Fibroblast of the aortic adventitia (primary cell): ENCODE measurements around the gene NT5C2. TPM values are rescaled to one million over a fixed set of nuclear protein-coding genes. Genes with fewer than 3 reads are reported as not detected.
"Not testable (repeated sequence)": the region's sequence is repeated elsewhere in the genome, so short reads cannot be mapped to it uniquely, and the experiment has no call there.

Experiments used
- DNase-seq: peaks from one replicate; pipeline ENCODE4 v3.0.0-alpha.2; 2010; ENCODE audit warnings: low read depth
- H3K4me3 ChIP-seq: 2 replicates; pipeline ENCODE4 v1.5.1; 2011; ENCODE audit warnings: low read depth, mild to moderate bottlenecking, control low read depth, low read length, moderate library complexity
- total RNA-seq: library from RNA; depleted of rRNA; stranded (reverse); fragments of >200 nt; gene quantifications from 2 replicates; pipeline ENCODE4 v1.2.3, GENCODE V29; 2012; ENCODE audit warnings: low replicate concordance
- TF ChIP-seq, protein P1 (sequence below): IDR thresholded peaks from 2 replicates; pipeline ENCODE4 v1.5.1; 2011; ENCODE audit warnings: mild to moderate bottlenecking, low read length, control low read depth, inconsistent platforms; ENCODE audit not compliant: insufficient read depth

Gene NT5C2
- total RNA-seq, 1 donor: 95.2 TPM

DNA sequence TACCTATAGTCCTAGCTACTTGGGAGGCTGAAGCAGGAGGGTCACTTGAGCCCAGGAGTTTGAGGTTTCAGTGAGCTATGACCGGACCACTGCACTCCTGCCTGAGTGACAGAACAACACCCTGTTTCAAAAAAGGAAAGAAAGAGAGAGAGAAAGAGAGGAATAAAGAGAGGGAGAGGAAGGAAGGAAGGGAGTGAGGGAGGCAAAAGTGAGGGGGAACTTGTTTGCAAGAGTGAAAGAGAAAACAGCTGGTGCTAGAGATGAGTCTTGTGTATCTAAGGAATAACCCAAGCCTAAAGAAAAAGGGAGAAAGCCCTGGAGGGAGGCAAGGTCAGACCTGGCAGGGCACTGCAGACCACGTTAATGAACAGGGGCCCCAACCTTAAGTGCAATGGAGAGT lies 4.8 kb upstream of the NT5C2 start:
- TF ChIP-seq, protein P1, sequence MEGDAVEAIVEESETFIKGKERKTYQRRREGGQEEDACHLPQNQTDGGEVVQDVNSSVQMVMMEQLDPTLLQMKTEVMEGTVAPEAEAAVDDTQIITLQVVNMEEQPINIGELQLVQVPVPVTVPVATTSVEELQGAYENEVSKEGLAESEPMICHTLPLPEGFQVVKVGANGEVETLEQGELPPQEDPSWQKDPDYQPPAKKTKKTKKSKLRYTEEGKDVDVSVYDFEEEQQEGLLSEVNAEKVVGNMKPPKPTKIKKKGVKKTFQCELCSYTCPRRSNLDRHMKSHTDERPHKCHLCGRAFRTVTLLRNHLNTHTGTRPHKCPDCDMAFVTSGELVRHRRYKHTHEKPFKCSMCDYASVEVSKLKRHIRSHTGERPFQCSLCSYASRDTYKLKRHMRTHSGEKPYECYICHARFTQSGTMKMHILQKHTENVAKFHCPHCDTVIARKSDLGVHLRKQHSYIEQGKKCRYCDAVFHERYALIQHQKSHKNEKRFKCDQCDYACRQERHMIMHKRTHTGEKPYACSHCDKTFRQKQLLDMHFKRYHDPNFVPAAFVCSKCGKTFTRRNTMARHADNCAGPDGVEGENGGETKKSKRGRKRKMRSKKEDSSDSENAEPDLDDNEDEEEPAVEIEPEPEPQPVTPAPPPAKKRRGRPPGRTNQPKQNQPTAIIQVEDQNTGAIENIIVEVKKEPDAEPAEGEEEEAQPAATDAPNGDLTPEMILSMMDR: no peak
- H3K4me3 ChIP-seq: no peak overlapping the region
- DNase-seq: no peak

DNA sequence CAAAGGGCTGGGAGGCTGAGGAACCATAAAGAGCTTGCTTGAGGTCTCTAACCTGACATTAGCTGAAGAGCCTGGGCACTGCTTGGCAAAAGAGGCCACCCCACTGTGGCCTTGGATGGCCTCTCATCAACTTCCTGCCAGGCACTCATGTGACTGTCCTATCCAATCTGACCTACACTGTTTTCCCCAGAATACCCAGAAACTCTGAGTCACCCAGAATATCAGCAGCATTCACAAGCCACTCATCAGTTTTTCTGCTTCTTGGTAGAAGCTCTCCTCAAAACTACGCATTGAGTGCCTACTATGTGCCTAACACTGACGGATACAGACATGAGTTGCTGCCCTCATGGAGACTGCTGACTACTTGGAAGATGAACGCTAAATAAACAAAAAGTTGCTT lies 4.1 kb upstream of the NT5C2 start:
- TF ChIP-seq, protein P1: no peak
- DNase-seq: peak; percentile 67
- H3K4me3 ChIP-seq: no peak overlapping the region

DNA sequence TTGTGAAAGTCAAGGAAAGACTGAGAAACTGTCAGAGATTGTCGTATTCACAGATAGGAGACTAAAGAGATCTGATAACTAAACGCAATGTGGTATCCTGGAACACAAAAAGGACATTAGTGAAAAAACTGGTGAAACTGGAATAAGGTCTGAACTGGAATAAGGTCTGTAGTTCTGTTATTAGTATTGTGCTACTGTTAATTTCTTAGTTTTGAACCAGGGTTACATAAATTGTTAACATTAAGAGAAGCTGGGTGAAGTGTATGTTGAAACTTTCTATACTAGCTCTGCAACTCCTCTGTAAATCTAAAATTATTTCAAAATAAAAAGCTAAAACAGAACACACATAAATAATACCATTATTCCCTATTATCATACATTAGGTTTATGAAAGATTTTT lies 3.4 kb upstream of the NT5C2 start:
- no peak overlapping the region for H3K4me3 ChIP-seq
- TF ChIP-seq, protein P1: no peak
- no peak for DNase-seq

DNA sequence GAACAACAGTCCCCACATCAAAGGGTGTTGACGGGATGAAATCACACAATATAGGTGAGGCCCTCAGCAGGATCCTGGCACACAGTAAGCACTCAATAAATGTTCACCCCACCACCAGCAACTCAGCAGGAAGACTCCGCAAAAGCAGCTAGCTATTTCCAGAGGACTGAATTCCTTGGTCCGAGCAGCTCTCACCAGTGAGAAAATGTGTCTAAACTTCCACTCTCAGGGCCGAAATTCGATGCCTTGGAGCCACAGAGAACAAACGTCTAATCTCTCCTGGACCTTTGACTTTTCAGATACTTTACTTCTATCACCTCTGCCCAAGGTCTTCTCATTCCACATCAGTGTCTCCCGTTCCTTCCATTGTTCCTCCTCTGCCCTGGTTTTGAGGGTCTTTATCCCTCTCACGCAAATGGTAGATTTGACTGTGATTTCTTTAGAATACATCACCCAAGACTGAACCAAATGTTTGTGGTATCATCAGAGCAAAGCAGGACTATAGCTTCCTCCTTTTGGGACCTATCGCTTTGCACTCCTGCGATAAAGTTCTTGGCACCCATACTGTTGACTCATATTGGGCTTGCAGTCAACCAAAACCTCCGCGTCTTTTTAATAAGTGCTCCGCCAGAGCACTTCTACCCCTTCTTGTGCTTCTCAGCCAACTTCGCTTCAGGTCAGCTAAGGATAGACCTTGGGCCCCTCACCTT lies 903 bp upstream of the NT5C2 start:
- DNase-seq: peak; percentile 96
- TF ChIP-seq, protein P1: no peak
- peak overlapping the region; percentile 55 for H3K4me3 ChIP-seq

DNA sequence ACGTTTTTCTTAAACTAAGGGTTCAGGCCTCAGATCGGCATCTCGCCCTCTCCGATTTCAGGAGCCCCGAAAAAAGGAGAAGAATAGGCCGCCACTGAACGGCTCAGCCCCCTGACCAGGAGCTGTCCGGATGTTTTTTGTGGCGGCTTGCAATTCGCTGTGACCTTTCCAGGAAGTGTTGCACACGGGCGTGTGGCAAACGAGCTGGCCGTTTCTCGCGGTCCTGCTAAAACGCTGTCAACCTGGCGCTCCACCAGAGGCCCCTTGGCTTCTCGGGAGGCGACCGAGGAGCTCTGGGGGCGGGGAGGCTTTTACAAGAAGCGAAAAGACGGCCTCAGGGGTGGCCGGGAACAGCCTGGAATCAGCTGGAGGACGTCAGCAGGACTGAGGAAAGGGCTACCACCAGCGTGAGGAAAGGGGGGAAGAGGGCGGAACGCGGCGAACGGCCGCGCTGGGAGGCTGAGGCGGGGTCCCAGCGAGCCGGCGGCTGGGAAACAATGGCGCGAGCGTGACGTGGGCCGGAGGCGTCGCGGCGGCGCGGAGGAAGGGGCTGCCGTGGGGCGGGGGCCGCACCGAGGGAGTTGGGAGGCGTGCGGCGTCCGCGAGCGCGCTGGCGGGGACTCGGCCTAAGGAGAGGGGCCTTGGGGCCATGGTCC lies 493 bp downstream of the NT5C2 start:
- H3K4me3 ChIP-seq: peak overlapping the region; percentile 81
- peak; percentile 76 for DNase-seq
- TF ChIP-seq, protein P1: no peak

DNA sequence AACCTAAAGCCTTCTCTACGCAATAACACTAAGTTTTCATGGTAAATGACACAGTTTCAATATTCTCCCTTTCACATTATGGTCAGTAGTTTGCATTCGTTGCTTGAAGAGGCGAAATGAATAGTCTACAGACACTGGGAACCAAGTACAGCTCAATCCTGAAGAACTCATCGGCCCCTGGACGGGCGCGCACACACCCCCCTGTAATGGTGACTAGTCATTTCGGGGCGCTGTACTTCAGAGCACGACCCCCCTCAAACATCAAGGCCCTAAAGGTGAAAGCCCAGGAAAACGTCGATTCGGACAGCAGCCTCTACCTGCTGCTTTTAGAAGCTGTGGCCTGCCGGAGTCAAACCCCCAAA lies 1.0 kb downstream of the NT5C2 start:
- TF ChIP-seq, protein P1: no peak
- peak overlapping the region; percentile 81 for H3K4me3 ChIP-seq
- DNase-seq: no peak

DNA sequence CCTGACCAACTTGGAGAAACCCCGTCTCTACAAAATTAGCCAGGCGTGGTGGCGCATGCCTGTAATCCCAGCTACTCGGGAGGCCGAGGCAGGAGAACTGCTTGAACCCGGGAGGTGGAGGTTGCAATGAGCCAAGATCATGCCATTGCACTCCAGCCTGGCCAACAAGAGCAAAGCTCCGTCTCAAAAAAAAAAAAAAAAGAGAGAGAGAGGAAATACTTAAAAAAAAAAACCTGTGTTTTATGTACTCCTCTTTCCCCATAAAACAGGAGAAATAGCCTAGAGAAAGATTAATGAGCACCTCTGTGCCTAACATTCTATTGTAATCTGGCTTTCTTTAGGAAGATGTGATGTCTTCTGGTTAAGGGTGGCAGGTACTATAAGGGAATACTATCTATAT lies 1.9 kb downstream of the NT5C2 start:
- not testable (repeated sequence) for DNase-seq
- H3K4me3 ChIP-seq: peak overlapping the region; percentile 81
